GM12878 (cell line): ENCODE results near the gene PARD6B. TPM values are rescaled to one million over a fixed set of nuclear protein-coding genes. Genes with fewer than 3 reads are reported as not detected.
A peak's percentile ranks its signal among the peaks of the same experiment; 100 is the strongest.

ENCODE experiments used
- ATAC-seq: fragments of 200-7000 bp; cut with Tn5 transposase; 3 replicates; pipeline ENCODE4 v1.9.1; 2020; ENCODE audit warnings: mild to moderate bottlenecking, moderate library complexity
- BruUV-seq: library from RNA; stranded (reverse); fragments of 400-500 nt; replicated peaks from 2 replicates; lab custom pipeline; 2021; lab: Mats Ljungman, UMichigan
- CTCF ChIA-PET: fragments of 300-600 bp; sonication (Branson Sonifier 250); formaldehyde crosslinking; extraction: SDS; loops from one replicate; lab custom pipeline; 2021; ENCODE audit warnings: inconsistent platforms; lab: Yijun Ruan, JAX
- POLR2A ChIA-PET: fragments of 350-600 bp; formaldehyde crosslinking; extraction: SDS; loops from one replicate; lab custom pipeline; 2021; ENCODE audit warnings: inconsistent platforms; lab: Charles Lee
- RAD21 ChIA-PET: fragments of 300-600 bp; sonication (Branson Sonifier 250); formaldehyde crosslinking; loops from one replicate; lab custom pipeline; 2023; ENCODE audit warnings: antibody characterized with exemption; ENCODE audit not compliant: unreplicated experiment; lab: Charles Lee
- SMC1A ChIA-PET: fragments of 300-600 bp; sonication (Branson Sonifier 250); formaldehyde crosslinking; loops from one replicate; lab custom pipeline; 2023; ENCODE audit not compliant: unreplicated experiment, uncharacterized antibody; lab: Charles Lee
- DNase-seq: peaks from one replicate; pipeline ENCODE4 v3.0.0-alpha.2; 2011; ENCODE audit warnings: low read depth, low spot score
- FAIRE-seq: peaks from 3 replicates; lab custom pipeline; 2011; peaks lifted over from hg19 to GRCh38; lab: Jason Lieb, UNC
- H2AFZ ChIP-seq: 2 replicates; pipeline ENCODE4 v1.6.0; 2011; ENCODE audit warnings: low read depth, low read length, control low read depth; ENCODE audit not compliant: control insufficient read depth
- H3K27ac ChIP-seq: 2 replicates; pipeline ENCODE4 v1.5.1; 2011; ENCODE audit warnings: control low read depth; ENCODE audit not compliant: control insufficient read depth, insufficient read depth
- H3K27me3 ChIP-seq, 2 experiments: replicated peaks in 1 of 2; 2 replicates each; pipeline versions ENCODE4 v1.6.0 to v1.6.1; 2011; ENCODE audit warnings: low read length in 1 of 2; ENCODE audit not compliant: control insufficient read depth in 2 of 2, insufficient read depth in 2 of 2
- H3K36me3 ChIP-seq, 2 experiments: 2 replicates each; pipeline ENCODE4 v1.5.1; 2011; ENCODE audit warnings: low read length in 1 of 2; ENCODE audit not compliant: control insufficient read depth in 2 of 2, insufficient read depth in 2 of 2
- H3K4me1 ChIP-seq: 2 replicates; pipeline ENCODE4 v1.6.1; 2011; ENCODE audit warnings: mild to moderate bottlenecking, low read length, moderate library complexity, mixed read lengths; ENCODE audit not compliant: control insufficient read depth, insufficient read depth
- H3K4me2 ChIP-seq: 2 replicates; pipeline ENCODE4 v1.6.0; 2011; ENCODE audit warnings: control low read depth; ENCODE audit not compliant: control insufficient read depth, insufficient read depth
- H3K4me3 ChIP-seq: fragments of 200-600 bp; sonication (generic); 2 replicates; pipeline ENCODE4 v1.5.1; 2016
- H3K79me2 ChIP-seq: 2 replicates; pipeline ENCODE4 v1.6.0; 2011; ENCODE audit warnings: low read length; ENCODE audit not compliant: control insufficient read depth, insufficient read depth
- H3K9ac ChIP-seq: 2 replicates; pipeline ENCODE4 v1.8.0; 2011; ENCODE audit warnings: low read length, control low read depth, mixed read lengths; ENCODE audit not compliant: control insufficient read depth, insufficient read depth
- H3K9me3 ChIP-seq: replicated peaks from 3 replicates; pipeline ENCODE4 v1.5.1; 2011; ENCODE audit warnings: mild to moderate bottlenecking, low read length; ENCODE audit not compliant: control insufficient read depth, insufficient read depth
- H4K20me1 ChIP-seq: 2 replicates; pipeline ENCODE4 v1.6.0; 2011; ENCODE audit not compliant: control insufficient read depth, insufficient read depth
- ETV6 ChIP-seq, 2 experiments: fragments of 450-650 bp in 1 of 2; IDR thresholded peaks in 1 of 2; conservative IDR thresholded peaks in 1 of 2; 2 replicates each; pipeline ENCODE4 v1.6.1; 2014; ENCODE audit warnings: antibody characterized with exemption in 1 of 2, borderline replicate concordance in 1 of 2, low read depth in 1 of 2, mild to moderate bottlenecking in 1 of 2, moderate library complexity in 1 of 2
- EZH2 ChIP-seq: IDR thresholded peaks from 2 replicates; pipeline ENCODE4 v1.6.1; 2012; ENCODE audit warnings: low read depth, mild to moderate bottlenecking, control low read depth, inconsistent platforms, low read length, borderline replicate concordance; ENCODE audit not compliant: control insufficient read depth
- NFXL1 ChIP-seq: fragments of 450-650 bp; IDR thresholded peaks from 2 replicates; pipeline ENCODE4 v1.6.1; 2017; ENCODE audit warnings: antibody characterized with exemption, mild to moderate bottlenecking, borderline replicate concordance
- RBBP5 ChIP-seq: fragments of 200-600 bp; sonication (generic); conservative IDR thresholded peaks from 2 replicates; pipeline ENCODE4 v1.6.1; 2016
- WGBS: methylation state at CpG from one replicate; pipeline ENCODE4 v1.1.6; 2016; ENCODE audit warnings: low lambda C conversion rate; ENCODE audit not compliant: insufficient replicate concordance, insufficient coverage; ENCODE audit errors: missing lambda C conversion rate; 5-methylcytosine and 5-hydroxymethylcytosine counted together
- in situ Hi-C: fragments of 300-500 bp; cut with MboI; formaldehyde crosslinking; loops from 9 replicates; pipeline ENCODE4 v1.14.3; 2018; ENCODE audit warnings: mixed read lengths
- intact Hi-C: fragments of 100-400 bp; cut with micrococcal nuclease; formaldehyde crosslinking; loops from one replicate; pipeline ENCODE4 v1.14.2; 2022; ENCODE audit not compliant: unreplicated experiment
- polyA plus RNA-seq, 11 experiments: library from polyadenylated mRNA; depleted of rRNA in 4 of 11; unstranded in 6 of 11; stranded (reverse) in 5 of 11; fragments of >200 nt; fragmentation: Nextera tagmentation in 4 of 11; fragmentation: Illumina TruSeq in 1 of 11; extraction: Ambion mirVana in 4 of 11; extraction: Trizol in 1 of 11; gene quantifications; 1 replicate in 1 of 11; 2 replicates in 10 of 11; pipeline versions ENCODE4 v1.2.1 to v1.2.3, GENCODE V29; 2011 to 2016; ENCODE audit warnings: inconsistent platforms in 2 of 11, missing spikeins in 2 of 11, low read depth in 1 of 11
- total RNA-seq, 4 experiments: library from RNA; depleted of rRNA in 3 of 4; stranded (reverse); fragments of >200 nt in 3 of 4; fragmentation: Illumina TruSeq in 1 of 4; extraction: Trizol in 1 of 4; gene quantifications; 2 replicates each; pipeline versions ENCODE4 v1.2.1 to v1.2.3, GENCODE V29; 2013 to 2021

The PARD6B gene
- total and polyA plus RNA-seq, 10 of the 15 experiments (the other 5 are each of a cell fraction or from before 2014, with no cell fraction given): 0.57 to 4.7 (median 2.0) TPM

DNA sequence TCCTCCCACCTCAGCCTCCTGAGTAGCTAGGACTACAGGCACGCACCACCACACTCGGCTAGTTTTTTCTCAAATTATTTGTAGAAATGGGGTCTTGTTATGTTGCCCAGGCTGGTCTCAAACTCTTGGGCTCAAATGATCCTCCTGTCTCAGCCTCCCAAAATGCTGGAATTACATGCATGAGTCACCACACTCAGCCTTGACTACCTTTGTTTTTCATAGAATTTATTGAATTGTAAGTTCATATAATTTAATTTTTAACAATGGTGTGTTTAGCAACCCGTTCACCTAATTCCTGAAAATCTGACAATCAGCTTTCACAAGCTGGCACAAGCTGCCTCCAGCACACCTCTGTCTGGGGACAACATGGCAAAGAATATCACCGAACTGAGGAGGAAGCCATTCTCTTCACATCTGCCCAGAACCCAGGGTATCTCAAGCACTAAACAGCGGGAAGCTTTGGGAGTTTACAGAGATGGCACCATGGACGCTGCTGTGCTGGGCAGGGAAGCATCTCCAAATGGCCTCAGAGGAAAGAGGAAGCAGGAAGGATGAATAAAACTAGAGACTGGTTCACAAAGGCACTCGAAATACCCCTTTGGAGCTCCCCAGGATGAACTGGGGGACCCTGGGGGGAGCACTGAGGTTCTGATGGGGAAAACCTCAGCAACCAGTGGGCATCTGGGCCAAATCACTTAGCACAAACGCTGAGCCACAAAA lies 43.0 kb upstream of the PARD6B start:
- BruUV-seq: no TSS peak
- Histone ChIP-seq H3K4me3 (no peak overlapping the region), H2AFZ (no peak overlapping the region), H3K27ac (no peak overlapping the region), H3K9me3 (no peaks in the 10 kb centered on the region), H3K27me3 (peaks cover 3 to 8% of the 10 kb centered on the region in 2 experiments; a peak in 3 of 4 replicates), H3K4me2 (no peak overlapping the region), H4K20me1 (no peaks in the 10 kb centered on the region), H3K9ac (no peak overlapping the region), H3K79me2 (no peaks in the 10 kb centered on the region), H3K36me3 (no peaks in the 10 kb centered on the region), H3K4me1 (no peaks in the 10 kb centered on the region)
- FAIRE-seq (no peak), DNase-seq (no peak), ATAC-seq (no peak)
- intact Hi-C loops: no loop called here
- ChIA-PET RAD21 (no interaction called here), SMC1A (no interaction called here), POLR2A (no interaction called here), CTCF (no interaction called here)
- WGBS: 23% methylated on average over 8 of the region's 8 CpGs
- TF ChIP-seq EZH2 (no peak), ETV6 (conservative IDR thresholded peaks at IDR 0.05 in 1 of 2, IDR thresholded peaks at IDR 0.05 in 1 of 2; ENCODE audit: borderline replicate concordance in 1 of 2, low read depth in 1 of 2) (peak in 1 of 2 experiments; percentile 59; a peak in 1 of 4 replicates), NFXL1 (peak; percentile 36; the same call in 1 of the 2 replicates), RBBP5 (no peak)
- in situ Hi-C loops: no loop called here
